ENCODE measurements around the gene INO80. TPM values are rescaled to one million over a fixed set of nuclear protein-coding genes. Genes with fewer than 3 reads are reported as not detected.

INO80 gene
- total RNA-seq, 2 experiments from 2014 or later: 22.2 to 25.1 TPM

GRCh38 chr15:40948706-40949473 lies 167.2 kb downstream of the INO80 start:
- H3K4me1 Mint-ChIP-seq: peaks cover 18% of the 10 kb centered on the region
- POLR2A ChIA-PET: interaction anchor here (0.6 kb wide), 1 partner anchor 174 kb away, joined by 4 read pairs; no protein-coding TSS in a partner anchor
- H3K4me3 Mint-ChIP-seq: no peak overlapping the region
- ATAC-seq: no peak
- intact Hi-C loops (cut with DNase I, micrococcal nuclease): no loop called here
- H3K36me3 Mint-ChIP-seq (ENCODE audit: low read depth): peaks cover 5% of the 10 kb centered on the region
- no peaks in the 10 kb centered on the region for H3K9me3 Mint-ChIP-seq (ENCODE audit: low read depth)
- DNase-seq: no peak
- CTCF ChIA-PET: interaction anchor here (1.1 to 2.2 kb wide), 4 partner anchors 18 to 91 kb away, joined by 3 to 8 read pairs (median 4); no protein-coding TSS in a partner anchor
- H3K27ac Mint-ChIP-seq: no peak overlapping the region
- H3K27me3 Mint-ChIP-seq: peaks cover 2% of the 10 kb centered on the region

GRCh38 chr15:40944510-40945296 lies 171.4 kb downstream of the INO80 start:
- no peaks in the 10 kb centered on the region for H3K9me3 Mint-ChIP-seq (ENCODE audit: low read depth)
- no peak overlapping the region for H3K27ac Mint-ChIP-seq
- H3K4me1 Mint-ChIP-seq: peaks cover 39% of the 10 kb centered on the region
- no peaks in the 10 kb centered on the region for H3K36me3 Mint-ChIP-seq (ENCODE audit: low read depth)
- H3K27me3 Mint-ChIP-seq: peaks cover under 1% of the 10 kb centered on the region
- no peak for DNase-seq
- ATAC-seq: no peak
- intact Hi-C loops (cut with DNase I, micrococcal nuclease): no loop called here
- ChIA-PET CTCF (no interaction called here), POLR2A (no interaction called here)
- H3K4me3 Mint-ChIP-seq: no peak overlapping the region

DNA sequence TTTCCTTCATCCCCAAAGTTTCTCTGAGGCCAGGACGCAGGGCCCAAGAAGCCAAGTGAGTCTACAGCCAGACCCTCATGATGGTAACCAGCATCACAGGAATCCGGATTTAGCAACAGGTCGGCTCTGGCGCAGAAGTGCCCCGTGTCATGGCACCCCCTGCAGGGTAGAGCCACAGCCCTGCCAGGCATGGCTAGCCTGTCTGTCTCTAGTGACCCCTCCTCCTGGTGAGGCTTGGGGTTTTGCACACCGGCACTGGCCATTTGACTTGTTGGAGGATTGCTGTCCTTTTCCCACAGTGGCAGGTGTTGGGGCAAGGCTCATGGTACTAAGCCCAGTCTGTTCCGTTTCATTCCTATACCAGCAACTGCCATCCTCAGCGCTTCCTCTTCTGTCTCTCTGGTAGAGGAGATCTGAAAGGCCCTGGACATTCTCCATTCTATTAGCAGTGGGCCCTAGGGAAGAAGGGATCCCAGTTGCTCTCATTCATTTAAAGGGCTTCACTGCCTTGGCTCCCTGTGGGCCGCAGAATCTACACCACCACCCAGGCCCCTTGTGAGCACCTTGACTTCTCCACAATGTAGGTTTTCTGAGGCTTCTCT lies 172.2 kb downstream of the INO80 start:
- intact Hi-C loops (cut with DNase I, micrococcal nuclease): no loop called here
- Mint-ChIP-seq H3K9me3 (ENCODE audit: low read depth) (no peaks in the 10 kb centered on the region), H3K27me3 (no peaks in the 10 kb centered on the region), H3K4me1 (peaks cover 39% of the 10 kb centered on the region), H3K27ac (no peak overlapping the region), H3K4me3 (no peak overlapping the region), H3K36me3 (ENCODE audit: low read depth) (no peaks in the 10 kb centered on the region)
- DNase-seq (no peak), ATAC-seq (no peak)
- ChIA-PET CTCF (interaction anchor here (1.0 to 5.2 kb wide), 4 partner anchors 9 to 52 kb away, joined by 3 to 66 read pairs (median 36); partner anchors contain the start of genes CHAC1 and DLL4), POLR2A (interaction anchor here (1.3 kb wide), 1 partner anchor 13 kb away, joined by 3 read pairs; no protein-coding TSS in a partner anchor)

DNA sequence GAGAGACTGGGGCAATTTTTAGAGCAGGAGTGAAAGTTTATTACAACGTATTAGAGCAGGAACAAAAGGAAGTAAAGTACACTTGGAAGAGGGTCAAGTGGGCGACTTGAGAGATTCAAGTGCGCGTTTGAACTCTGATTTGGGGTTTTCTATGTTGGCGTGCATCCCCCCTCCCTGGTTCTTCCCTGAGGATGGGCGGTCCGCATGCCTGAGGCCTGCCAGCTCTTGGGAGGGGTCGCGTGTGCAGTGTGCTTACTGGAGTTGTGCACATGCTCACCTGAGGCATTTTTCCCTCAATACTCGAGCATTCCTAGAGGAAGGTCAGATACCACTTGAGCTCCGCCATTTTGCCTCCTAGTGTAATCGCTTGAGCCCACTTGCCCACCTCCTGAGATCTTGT lies 173.2 kb downstream of the INO80 start:
- ChIA-PET CTCF (interaction anchor here (0.6 to 5.2 kb wide), 23 partner anchors 10 to 538 kb away, joined by 3 to 66 read pairs (median 4); partner anchors contain the start of genes CHAC1, DLL4 and VPS18), POLR2A (interaction anchor here (1.3 to 3.6 kb wide), 3 partner anchors 10 to 36 kb away, joined by 3 to 19 read pairs (median 6); partner anchors contain the start of gene CHAC1)
- H3K4me3 Mint-ChIP-seq: peak overlapping the region; percentile 80
- DNase-seq (no peak), ATAC-seq (no peak)
- H3K27ac Mint-ChIP-seq: peak overlapping the region; percentile 85
- peaks cover 39% of the 10 kb centered on the region for H3K4me1 Mint-ChIP-seq
- no peaks in the 10 kb centered on the region for H3K27me3 Mint-ChIP-seq
- H3K36me3 Mint-ChIP-seq (ENCODE audit: low read depth): no peaks in the 10 kb centered on the region
- intact Hi-C loops (cut with DNase I, micrococcal nuclease): loop anchor here (1.0 kb wide), 2 partner anchors 10 to 37 kb away; partner anchors contain the start of gene CHAC1 (in 2 of the 2)
- no peaks in the 10 kb centered on the region for H3K9me3 Mint-ChIP-seq (ENCODE audit: low read depth)

DNA sequence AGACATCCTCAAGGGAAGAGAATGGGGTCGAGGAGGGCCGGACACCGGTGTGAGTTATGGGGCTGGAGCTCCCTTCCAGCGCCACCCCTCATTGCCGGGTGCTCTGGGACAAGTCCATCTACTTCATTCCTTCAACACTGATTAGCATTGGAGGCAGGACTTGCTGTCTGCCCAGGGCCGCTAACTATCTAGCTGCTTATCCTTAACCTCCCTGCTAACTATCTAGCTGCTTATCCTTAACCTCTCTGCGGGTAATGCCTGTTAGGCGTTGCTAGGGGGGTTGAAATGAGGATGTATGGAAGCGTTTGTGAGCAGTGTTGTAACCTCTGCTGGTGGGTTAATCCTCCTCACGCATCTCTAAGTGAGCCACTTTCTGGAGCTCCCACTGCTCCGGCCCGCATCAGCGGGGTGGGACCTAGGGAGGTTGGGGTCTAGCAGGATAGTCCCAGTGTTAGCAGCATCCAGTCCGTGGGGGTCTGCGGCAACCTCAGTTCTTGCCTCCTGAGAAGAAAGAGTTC lies 173.7 kb downstream of the INO80 start:
- Mint-ChIP-seq H3K36me3 (ENCODE audit: low read depth) (no peaks in the 10 kb centered on the region), H3K9me3 (ENCODE audit: low read depth) (no peaks in the 10 kb centered on the region), H3K27ac (peak overlapping the region; percentile 85), H3K4me1 (peaks cover 39% of the 10 kb centered on the region), H3K4me3 (peak overlapping the region; percentile 80), H3K27me3 (no peaks in the 10 kb centered on the region)
- intact Hi-C loops (cut with DNase I, micrococcal nuclease): loop anchor here (1.0 kb wide), 2 partner anchors 11 to 36 kb away; partner anchors contain the start of gene CHAC1 (in 2 of the 2)
- CTCF ChIA-PET: interaction anchor here (0.6 to 5.2 kb wide), 27 partner anchors 10 to 538 kb away, joined by 3 to 66 read pairs (median 4); partner anchors contain the start of genes CHAC1, CHP1, DLL4 and VPS18
- POLR2A ChIA-PET: interaction anchor here (0.8 to 3.6 kb wide), 5 partner anchors 10 to 35 kb away, joined by 3 to 19 read pairs (median 6); partner anchors contain the start of gene CHAC1
- DNase-seq (no peak), ATAC-seq (peak; percentile 16)

DNA sequence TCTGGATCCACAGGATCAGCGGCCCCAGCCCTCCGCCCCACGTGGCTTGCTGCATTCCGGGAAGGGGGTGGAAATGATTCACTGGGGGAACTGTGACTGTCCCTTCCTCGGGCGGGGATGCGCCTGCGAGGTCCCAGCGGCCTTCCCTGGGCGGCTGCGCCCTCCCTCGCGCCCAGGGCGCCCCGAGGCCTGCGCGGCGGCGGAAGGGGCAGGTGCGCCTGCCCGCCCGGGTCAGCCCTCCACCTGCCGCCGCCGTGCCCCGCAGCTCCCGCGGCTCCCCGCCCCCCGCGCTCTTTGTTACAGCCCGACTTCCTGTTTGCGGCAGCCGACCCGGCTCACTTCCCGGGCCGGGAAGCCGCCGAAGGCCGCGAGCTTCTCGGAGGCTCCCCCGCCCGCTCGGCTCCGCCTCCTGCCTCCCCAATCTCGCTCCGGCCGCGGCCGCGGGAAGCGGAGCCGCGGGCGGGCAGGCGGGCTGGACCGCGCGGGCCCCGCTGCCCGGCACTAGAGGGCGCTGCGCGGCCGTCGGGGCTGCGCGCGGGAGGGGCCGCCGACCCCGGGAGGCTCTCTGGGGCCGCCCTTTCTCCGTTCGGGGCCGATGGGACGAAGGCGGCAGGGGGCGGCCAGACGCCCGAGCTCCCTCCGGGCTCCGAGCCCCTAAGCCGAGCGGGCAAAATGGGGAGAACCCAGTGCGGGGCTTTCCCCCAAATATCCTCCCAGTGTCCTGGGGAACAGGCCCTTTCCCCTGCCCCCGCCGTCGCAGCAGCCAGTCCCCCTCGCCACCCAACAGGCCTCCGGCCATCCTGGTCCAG lies 174.3 kb downstream of the INO80 start:
- Mint-ChIP-seq H3K36me3 (ENCODE audit: low read depth) (no peaks in the 10 kb centered on the region), H3K9me3 (ENCODE audit: low read depth) (no peaks in the 10 kb centered on the region), H3K4me1 (peaks cover 39% of the 10 kb centered on the region), H3K27me3 (no peaks in the 10 kb centered on the region), H3K27ac (peak overlapping the region; percentile 92), H3K4me3 (peak overlapping the region; percentile 80)
- ChIA-PET CTCF (interaction anchor here (0.6 to 5.2 kb wide), 40 partner anchors 11 to 537 kb away, joined by 3 to 66 read pairs (median 4); partner anchors contain the start of genes CHAC1, CHP1, DLL4 and VPS18), POLR2A (interaction anchor here (0.6 to 3.6 kb wide), 6 partner anchors 11 to 35 kb away, joined by 3 to 19 read pairs (median 5); partner anchors contain the start of gene CHAC1)
- DNase-seq (peak; percentile 81), ATAC-seq (peak; percentile 82)
- intact Hi-C loops (cut with DNase I, micrococcal nuclease): loop anchor here (1.0 kb wide), 3 partner anchors 12 to 47 kb away; partner anchors contain the start of genes CHAC1 (in 2 of the 2) and VPS18 (in 1 of the 2)

GRCh38 chr15:40941068-40941527 lies 175.0 kb downstream of the INO80 start:
- Mint-ChIP-seq H3K27me3 (no peaks in the 10 kb centered on the region), H3K4me3 (peak overlapping the region; percentile 65), H3K4me1 (peaks cover 36% of the 10 kb centered on the region), H3K9me3 (ENCODE audit: low read depth) (no peaks in the 10 kb centered on the region), H3K27ac (peak overlapping the region; percentile 92), H3K36me3 (ENCODE audit: low read depth) (no peaks in the 10 kb centered on the region)
- ChIA-PET CTCF (interaction anchor here (0.6 to 5.2 kb wide), 28 partner anchors 11 to 289 kb away, joined by 3 to 66 read pairs (median 4); partner anchors contain the start of genes CHAC1, DLL4 and VPS18), POLR2A (interaction anchor here (0.6 to 3.6 kb wide), 5 partner anchors 11 to 107 kb away, joined by 3 to 19 read pairs (median 4); partner anchors contain the start of gene CHAC1)
- DNase-seq (no peak), ATAC-seq (no peak)
- intact Hi-C loops (cut with DNase I, micrococcal nuclease): loop anchor here in 1 of 2 experiments (1.0 kb wide), 1 partner anchor 47 kb away; the partner anchor contains the start of gene VPS18

- Mint-ChIP-seq H3K4me1 (peaks cover 32% of the 10 kb centered on the region), H3K27me3 (no peaks in the 10 kb centered on the region), H3K9me3 (ENCODE audit: low read depth) (no peaks in the 10 kb centered on the region), H3K27ac (peak overlapping the region; percentile 35), H3K36me3 (ENCODE audit: low read depth) (no peaks in the 10 kb centered on the region), H3K4me3 (peak overlapping the region; percentile 65)
- CTCF ChIA-PET: interaction anchor here (0.6 to 5.2 kb wide), 14 partner anchors 11 to 229 kb away, joined by 3 to 66 read pairs (median 3); partner anchors contain the start of genes CHAC1, DLL4 and VPS18
- ATAC-seq (no peak), DNase-seq (peak; percentile 43)
- intact Hi-C loops (cut with DNase I, micrococcal nuclease): no loop called here
- POLR2A ChIA-PET: interaction anchor here (1.4 to 3.6 kb wide), 2 partner anchors 10 to 12 kb away, joined by 3 to 19 read pairs; partner anchors contain the start of gene CHAC1
Measured at GRCh38 chr15:40940296-40940801, 175.7 kb downstream of the INO80 start.

DNA sequence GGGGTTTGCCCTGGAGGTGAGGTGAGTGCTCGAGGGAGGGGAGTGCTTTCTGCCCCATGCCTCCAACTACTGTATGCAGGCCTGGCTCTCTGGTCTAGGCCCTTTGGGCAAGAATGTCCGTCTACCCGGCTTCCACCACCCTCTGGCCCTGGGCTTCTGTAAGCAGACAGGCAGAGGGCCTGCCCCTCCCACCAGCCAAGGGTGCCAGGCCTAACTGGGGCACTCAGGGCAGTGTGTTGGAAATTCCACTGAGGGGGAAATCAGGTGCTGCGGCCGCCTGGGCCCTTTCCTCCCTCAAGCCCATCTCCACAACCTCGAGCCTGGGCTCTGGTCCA lies 177.6 kb downstream of the INO80 start:
- H3K36me3 Mint-ChIP-seq (ENCODE audit: low read depth): no peaks in the 10 kb centered on the region
- ATAC-seq: no peak
- no peaks in the 10 kb centered on the region for H3K9me3 Mint-ChIP-seq (ENCODE audit: low read depth)
- peaks cover 26% of the 10 kb centered on the region for H3K4me1 Mint-ChIP-seq
- intact Hi-C loops (cut with DNase I, micrococcal nuclease): loop anchor here in 1 of 2 experiments (10.0 kb wide), 1 partner anchor 86 kb away; no protein-coding TSS in a partner anchor
- CTCF ChIA-PET: interaction anchor here (0.7 to 5.2 kb wide), 2 partner anchors 14 to 31 kb away, joined by 3 to 65 read pairs; partner anchors contain the start of gene CHAC1
- no peak for DNase-seq
- no peak overlapping the region for H3K4me3 Mint-ChIP-seq
- POLR2A ChIA-PET: no interaction called here
- H3K27me3 Mint-ChIP-seq: peaks cover 1% of the 10 kb centered on the region
- H3K27ac Mint-ChIP-seq: no peak overlapping the region

Measured in activated CD4-positive, alpha-beta T cell treated with anti-CD3 and anti-CD28 coated beads for 36 hours (primary cell).